Kidney (tissue), 14 donors: ENCODE measurements around the gene ERP29. TPM values are rescaled to one million over a fixed set of nuclear protein-coding genes. Genes with fewer than 3 reads are reported as not detected.
"Not testable (repeated sequence)": the region's sequence is repeated elsewhere in the genome, so short reads cannot be mapped to it uniquely, and the experiment has no call there.

Source experiments
- DNase-seq, 5 donors: peaks; one replicate each; pipeline ENCODE4 v3.0.0-alpha.2; 2013 to 2020
- FAIRE-seq: peaks from 2 replicates; lab custom pipeline; 2012; peaks lifted over from hg19 to GRCh38; lab: Jason Lieb, UNC
- H3K27ac ChIP-seq, 2 donors: one replicate each; pipeline ENCODE4 v1.7.0; 2013; ENCODE audit warnings: low read depth in 2 of 2, low read length in 2 of 2, inconsistent platforms in 1 of 2
- H3K27me3 ChIP-seq: one replicate; pipeline ENCODE4 v1.7.1; 2013; ENCODE audit warnings: low read length, inconsistent platforms; ENCODE audit not compliant: control insufficient read depth, insufficient read depth
- H3K36me3 ChIP-seq, 3 donors: one replicate each; pipeline versions ENCODE4 v1.7.0 to v1.7.1; 2013; ENCODE audit warnings: low read length in 3 of 3, control low read depth in 1 of 3, inconsistent platforms in 1 of 3; ENCODE audit not compliant: insufficient read depth in 3 of 3, control insufficient read depth in 2 of 3
- H3K4me1 ChIP-seq, 3 donors: one replicate each; pipeline versions ENCODE4 v1.7.0 to v1.7.1; 2013; ENCODE audit warnings: low read length in 3 of 3, inconsistent platforms in 1 of 3, low read depth in 1 of 3; ENCODE audit not compliant: control insufficient read depth in 2 of 3, insufficient read depth in 2 of 3
- H3K4me3 ChIP-seq, 3 donors: one replicate each; pipeline versions ENCODE4 v1.7.0 to v1.8.1; 2013; ENCODE audit warnings: low read length in 3 of 3, control low read depth in 1 of 3, inconsistent platforms in 1 of 3
- H3K9ac ChIP-seq, 3 donors: one replicate each; pipeline versions ENCODE4 v1.7.0 to v1.7.1; 2013; ENCODE audit warnings: low read length in 3 of 3, control low read depth in 1 of 3, inconsistent platforms in 1 of 3
- H3K9me3 ChIP-seq, 3 donors: one replicate each; pipeline versions ENCODE4 v1.7.0 to v1.7.1; 2013; ENCODE audit warnings: low read length in 3 of 3, control low read depth in 1 of 3, inconsistent platforms in 1 of 3; ENCODE audit not compliant: control insufficient read depth in 2 of 3, insufficient read depth in 1 of 3
- CTCF ChIP-seq: IDR thresholded peaks from 3 replicates; pipeline ENCODE4 v1.5.1; 2012; ENCODE audit warnings: mild to moderate bottlenecking, moderate library complexity, borderline replicate concordance; ENCODE audit not compliant: insufficient read depth; ENCODE audit errors: extremely low read depth
- intact Hi-C: fragments of 100-400 bp; cut with DNase I; formaldehyde crosslinking; loops from one replicate; pipeline ENCODE4 v1.11.1; 2022
- polyA plus RNA-seq: library from polyadenylated mRNA; stranded (reverse); fragments of 350-450 nt; fragmentation: Illumina TruSeq; extraction: RNeasy Lipid Tissue Mini Kit (QIAGEN cat#74804); gene quantifications from one replicate; pipeline ENCODE4 v1.2.3, GENCODE V29; 2014; ENCODE audit warnings: low read depth, low replicate concordance; ENCODE audit not compliant: insufficient read depth
- total RNA-seq: library from RNA; stranded (reverse); fragmentation: NEBNext Ultra II Directional; extraction: Animal tissue kit (Norgen Biotek cat#: 25700); gene quantifications from one replicate; pipeline ENCODE4 v1.2.1, GENCODE V29; 2021
- donor health status: control.
- donor health status: control.
- donor health status: control.
- donor health status: control.
- donor health status: control.
- donor health status: DM: yes; HTN: yes; CAD: no.
- donor health status: Normal renal cell carcinoma (clear cell type).

The ERP29 gene
- total and polyA plus RNA-seq, 2 donors from 2014 or later, result 104 to 220 TPM

- no peak for FAIRE-seq
- TF ChIP-seq CTCF, result no peak
- Histone ChIP-seq H3K4me3 (no peak overlapping the region), H3K4me1 (peaks cover 0 to 3% (median 0%) of the 10 kb centered on the region in 3 donors), H3K36me3 (no peaks in the 10 kb centered on the region), H3K9ac (no peak overlapping the region), H3K27me3 (no peaks in the 10 kb centered on the region), H3K9me3 (no peaks in the 10 kb centered on the region), H3K27ac (no peak overlapping the region)
- no peak for DNase-seq
- intact Hi-C loops, result no loop called here
Observed at GRCh38 chr12:111997300-111997699, 15.9 kb upstream of the ERP29 start.

GRCh38 chr12:111998015-111998414 is 15.2 kb upstream of the ERP29 start:
- DNase-seq (no peak), FAIRE-seq (no peak)
- Histone ChIP-seq H3K27me3 (no peaks in the 10 kb centered on the region), H3K4me3 (no peak overlapping the region), H3K36me3 (no peaks in the 10 kb centered on the region), H3K27ac (no peak overlapping the region), H3K4me1 (peaks cover 0 to 3% (median 0%) of the 10 kb centered on the region in 3 donors), H3K9ac (no peak overlapping the region), H3K9me3 (no peaks in the 10 kb centered on the region)
- no peak for TF ChIP-seq CTCF
- intact Hi-C loops, result no loop called here

GRCh38 chr12:111999129-111999528 is 14.1 kb upstream of the ERP29 start:
- H3K9me3 ChIP-seq, H3K27ac ChIP-seq, H3K4me1 ChIP-seq, H3K4me3 ChIP-seq, H3K9ac ChIP-seq, DNase-seq, H3K36me3 ChIP-seq, intact Hi-C loops, H3K27me3 ChIP-seq, FAIRE-seq: not testable (repeated sequence)

GRCh38 chr12:112000820-112001219 is 12.4 kb upstream of the ERP29 start:
- intact Hi-C loops, result no loop called here
- Histone ChIP-seq H3K4me1 (no peaks in the 10 kb centered on the region), H3K9ac (no peak overlapping the region), H3K27ac (no peak overlapping the region), H3K36me3 (no peaks in the 10 kb centered on the region), H3K4me3 (no peak overlapping the region), H3K9me3 (no peaks in the 10 kb centered on the region), H3K27me3 (no peaks in the 10 kb centered on the region)
- DNase-seq (no peak), FAIRE-seq (no peak)
- no peak for TF ChIP-seq CTCF
